Ovary (tissue), 9 donors: ENCODE results near the gene ACTG2. TPM values are rescaled to one million over a fixed set of nuclear protein-coding genes. Genes with fewer than 3 reads are reported as not detected.

Experiments
- DNase-seq, 5 donors: peaks; one replicate each; pipeline ENCODE4 v3.0.0-alpha.2; 2019 to 2020
- H3K27ac ChIP-seq, 2 donors: fragments of 200-600 bp; one replicate each; pipeline versions ENCODE4 v1.5.1 to v1.8.0; 2019 to 2022
- H3K27me3 ChIP-seq: fragments of 200-600 bp; one replicate; pipeline ENCODE4 v1.8.0; 2022
- H3K36me3 ChIP-seq: fragments of 200-600 bp; sonication (generic); one replicate; pipeline ENCODE4 v1.5.1; 2019
- H3K4me1 ChIP-seq: one replicate; pipeline ENCODE4 v1.8.1; 2013; ENCODE audit warnings: mild to moderate bottlenecking, moderate library complexity; ENCODE audit not compliant: insufficient read depth
- H3K4me3 ChIP-seq: fragments of 200-600 bp; sonication (generic); one replicate; pipeline ENCODE4 v1.5.1; 2017
- H3K9me3 ChIP-seq, 2 donors: fragments of 200-600 bp in 1 of 2; sonication (generic) in 1 of 2; one replicate each; pipeline versions ENCODE4 v1.5.1 to v1.8.1; 2013 to 2019; ENCODE audit warnings: mild to moderate bottlenecking in 1 of 2, moderate library complexity in 1 of 2
- CTCF ChIP-seq, 3 donors: fragments of 450-650 bp in 2 of 3; fragments of 200-600 bp in 1 of 3; IDR thresholded peaks; one replicate each; pipeline versions ENCODE4 v1.5.1 to v1.8.0; 2016 to 2022; ENCODE audit warnings: antibody characterized with exemption in 3 of 3, mild to moderate bottlenecking in 1 of 3
- EP300 ChIP-seq: sonication (generic); formaldehyde crosslinking; IDR thresholded peaks from one replicate; pipeline ENCODE4 v1.6.1; 2017; ENCODE audit warnings: antibody characterized with exemption
- POLR2A ChIP-seq: fragments of 450-650 bp; IDR thresholded peaks from one replicate; pipeline ENCODE4 v1.6.1; 2017; ENCODE audit warnings: antibody characterized with exemption, mild to moderate bottlenecking, moderate library complexity
- WGBS, 3 donors: extraction: QIAGEN DNeasy Blood & Tissue Kit in 1 of 3; methylation state at CpG; one replicate each; pipeline versions ENCODE4 v1.1.5 to v1.1.7; 2013 to 2017; 5-methylcytosine and 5-hydroxymethylcytosine counted together
- intact Hi-C, 4 donors: fragments of 100-400 bp; cut with DNase I; formaldehyde crosslinking; loops; one replicate each; pipeline versions ENCODE4 v1.11.0 to v1.15.1; 2022 to 2023
- polyA plus RNA-seq, 2 donors: library from polyadenylated mRNA; stranded (reverse); fragments of 200-250 nt in 1 of 2; fragments of 350-450 nt in 1 of 2; fragmentation: Illumina TruSeq in 1 of 2; extraction: RNeasy Lipid Tissue Mini Kit (QIAGEN cat#74804) in 1 of 2; gene quantifications; one replicate each; pipeline ENCODE4 v1.2.3, GENCODE V29; 2013 to 2014
- total RNA-seq, 7 donors: library from RNA; depleted of rRNA in 2 of 7; stranded (reverse); fragments of >200 nt in 2 of 7; fragmentation: NEBNext Ultra II Directional in 3 of 7; extraction: Animal tissue kit (Norgen Biotek cat#: 25700) in 3 of 7; gene quantifications; one replicate each; pipeline versions ENCODE4 v1.1.0 to v1.2.4, GENCODE V29; 2016 to 2023
- donor health status: DM: no; HTN: no; CAD: no; lungs with moderate emphysema.
- donor health status: DM: no; HTN: no; CAD: no.
- donor health status: Bipolar disorder and iron deficiency.
- donor health status: DM: yes; HTN: yes; CAD: no.
- donor health status: DM: no; HTN: no; CAD: no.
- donor health status: DM: yes; HTN: yes; CAD: no.

ACTG2 gene
- total and polyA plus RNA-seq, 9 donors = 3.8 to 558 (median 49.6) TPM

GRCh38 chr2:73926493-73927327, 33.9 kb downstream of the ACTG2 start, which contains the start of gene DGUOK:
TSS of gene DGUOK (plus strand) at chr2:73926880. CDS start at chr2:73926911, 31 bp downstream.
- peak within 1 kb of the TSS; percentile 83 to 94 for H3K27ac ChIP-seq
- H3K4me1 ChIP-seq = peaks cover 3% of the 10 kb centered on the region
- DNase-seq = peak; percentile 96 to 99 (median 97)
- H3K27me3 ChIP-seq = no peaks in the 10 kb centered on the region
- H3K4me3 ChIP-seq = peak within 1 kb of the TSS; percentile 61
- intact Hi-C loops = loop anchor here in 1 of 4 donors (5.0 to 10.0 kb wide), 2 partner anchors 76 to 92 kb away; no protein-coding TSS in a partner anchor
- 0 to 1% (median 0%) methylated on average over 50 of the region's 50 CpGs for WGBS, 3 donors
- peak in 1 of 3 donors; percentile 4 for TF ChIP-seq CTCF (IDR thresholded peaks at IDR 0.05)
- TF ChIP-seq EP300 = peak; percentile 68
- peak; percentile 97 for TF ChIP-seq POLR2A
- no peaks in the 10 kb centered on the region for H3K9me3 ChIP-seq
- H3K36me3 ChIP-seq = no peaks in the 10 kb centered on the region

GRCh38 chr2:73927344-73927743, 34.5 kb downstream of the ACTG2 start:
- no peaks in the 10 kb centered on the region for H3K27me3 ChIP-seq
- no peak for DNase-seq
- 9 to 15% (median 10%) methylated on average over 6 of the region's 6 CpGs for WGBS, 3 donors
- intact Hi-C loops = loop anchor here in 1 of 4 donors (5.0 to 10.0 kb wide), 2 partner anchors 75 to 93 kb away; no protein-coding TSS in a partner anchor
- no peaks in the 10 kb centered on the region for H3K36me3 ChIP-seq
- H3K4me3 ChIP-seq = peak overlapping the region; percentile 61
- H3K27ac ChIP-seq = peak overlapping the region; percentile 83 to 94
- no peaks in the 10 kb centered on the region for H3K9me3 ChIP-seq
- peaks cover 3% of the 10 kb centered on the region for H3K4me1 ChIP-seq
- TF ChIP-seq CTCF (IDR thresholded peaks at IDR 0.05) = no peak
- TF ChIP-seq POLR2A = no peak
- no peak for TF ChIP-seq EP300

GRCh38 chr2:73928963-73929347, 36.1 kb downstream of the ACTG2 start:
- TF ChIP-seq EP300 = no peak
- TF ChIP-seq CTCF (IDR thresholded peaks at IDR 0.05) = no peak
- no peak for TF ChIP-seq POLR2A
- 90 to 96% (median 94%) methylated on average over 2 of the region's 2 CpGs for WGBS, 3 donors
- H3K4me1 ChIP-seq = peaks cover 3% of the 10 kb centered on the region

GRCh38 chr2:73930386-73930785, 37.6 kb downstream of the ACTG2 start:
- no peak for TF ChIP-seq POLR2A
- no peak for TF ChIP-seq EP300
- no peak for TF ChIP-seq CTCF (IDR thresholded peaks at IDR 0.05)
- peaks cover 3% of the 10 kb centered on the region for H3K4me1 ChIP-seq
- H3K9me3 ChIP-seq = no peaks in the 10 kb centered on the region
- H3K27ac ChIP-seq = no peak overlapping the region
- H3K36me3 ChIP-seq = no peaks in the 10 kb centered on the region
- H3K4me3 ChIP-seq = no peak overlapping the region
- intact Hi-C loops = no loop called here
- WGBS, 3 donors = 47 to 72% (median 70%) methylated on average over 2 of the region's 2 CpGs
- no peak for DNase-seq
- no peaks in the 10 kb centered on the region for H3K27me3 ChIP-seq

More at GRCh38 chr2:73928963-73929347, 36.1 kb downstream of the ACTG2 start:
- no peaks in the 10 kb centered on the region for H3K27me3 ChIP-seq
- intact Hi-C loops = loop anchor here in 1 of 4 donors (5.0 to 10.0 kb wide), 2 partner anchors 73 to 94 kb away; no protein-coding TSS in a partner anchor
- no peak for DNase-seq
- no peak overlapping the region for H3K27ac ChIP-seq
- no peaks in the 10 kb centered on the region for H3K9me3 ChIP-seq
- H3K36me3 ChIP-seq = no peaks in the 10 kb centered on the region
- no peak overlapping the region for H3K4me3 ChIP-seq
